Activated CD8-positive, alpha-beta memory T cell treated with anti-CD3 and anti-CD28 coated beads for 24 hours (primary cell): ENCODE data around the gene PLXNA3.

ENCODE experiments used
- DNase-seq: peaks from one replicate; pipeline ENCODE4 v3.0.0-alpha.2; 2020

PLXNA3 gene

GRCh38 chrX:154436374-154436982 is 21.6 kb upstream of the PLXNA3 start:
- DNase-seq = peak; percentile 72

DNA sequence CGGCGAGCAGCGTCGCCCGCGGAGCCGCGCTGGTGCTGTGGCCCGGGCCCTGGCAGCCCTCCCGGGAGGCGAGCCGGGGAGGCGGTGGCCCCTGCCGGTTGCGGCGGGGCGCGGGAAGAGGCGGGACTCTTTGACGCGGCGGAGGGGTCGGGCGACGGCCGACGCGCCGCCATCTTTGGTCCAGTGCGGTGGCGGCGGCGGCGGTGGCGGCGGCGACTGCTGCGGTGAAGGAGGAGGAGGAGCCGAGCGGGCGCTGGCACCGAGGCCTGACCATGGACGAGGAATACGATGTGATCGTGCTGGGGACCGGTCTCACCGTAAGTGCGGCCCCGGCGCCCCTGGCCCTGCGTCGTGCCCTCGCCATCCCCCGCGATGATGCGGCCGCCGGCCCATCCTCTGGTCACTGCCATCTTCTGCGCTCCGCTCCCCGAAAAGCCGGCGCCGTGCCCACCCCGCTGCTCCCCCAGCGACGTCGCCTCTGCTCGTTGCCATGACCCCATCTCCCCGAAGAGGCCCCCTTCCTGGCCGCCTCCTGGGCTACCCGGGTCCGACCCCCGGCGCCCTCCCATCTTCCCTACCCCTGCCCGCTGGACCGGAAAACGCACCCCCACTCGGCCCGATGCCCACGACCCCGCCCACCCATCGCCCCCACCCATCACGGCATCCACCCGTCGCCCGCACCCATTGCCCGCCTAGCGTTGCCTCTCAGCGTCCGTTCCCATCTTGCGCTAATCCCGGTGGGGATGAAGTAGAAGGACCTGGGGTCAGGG is 20.9 kb upstream of the PLXNA3 start, which contains the start of gene GDI1:
Gene GDI1 (plus strand): TSS at position 172 of the 770 bp plus-strand sequence. CDS start 101 bp downstream, at position 273.
- peak; percentile 78 for DNase-seq

DNA sequence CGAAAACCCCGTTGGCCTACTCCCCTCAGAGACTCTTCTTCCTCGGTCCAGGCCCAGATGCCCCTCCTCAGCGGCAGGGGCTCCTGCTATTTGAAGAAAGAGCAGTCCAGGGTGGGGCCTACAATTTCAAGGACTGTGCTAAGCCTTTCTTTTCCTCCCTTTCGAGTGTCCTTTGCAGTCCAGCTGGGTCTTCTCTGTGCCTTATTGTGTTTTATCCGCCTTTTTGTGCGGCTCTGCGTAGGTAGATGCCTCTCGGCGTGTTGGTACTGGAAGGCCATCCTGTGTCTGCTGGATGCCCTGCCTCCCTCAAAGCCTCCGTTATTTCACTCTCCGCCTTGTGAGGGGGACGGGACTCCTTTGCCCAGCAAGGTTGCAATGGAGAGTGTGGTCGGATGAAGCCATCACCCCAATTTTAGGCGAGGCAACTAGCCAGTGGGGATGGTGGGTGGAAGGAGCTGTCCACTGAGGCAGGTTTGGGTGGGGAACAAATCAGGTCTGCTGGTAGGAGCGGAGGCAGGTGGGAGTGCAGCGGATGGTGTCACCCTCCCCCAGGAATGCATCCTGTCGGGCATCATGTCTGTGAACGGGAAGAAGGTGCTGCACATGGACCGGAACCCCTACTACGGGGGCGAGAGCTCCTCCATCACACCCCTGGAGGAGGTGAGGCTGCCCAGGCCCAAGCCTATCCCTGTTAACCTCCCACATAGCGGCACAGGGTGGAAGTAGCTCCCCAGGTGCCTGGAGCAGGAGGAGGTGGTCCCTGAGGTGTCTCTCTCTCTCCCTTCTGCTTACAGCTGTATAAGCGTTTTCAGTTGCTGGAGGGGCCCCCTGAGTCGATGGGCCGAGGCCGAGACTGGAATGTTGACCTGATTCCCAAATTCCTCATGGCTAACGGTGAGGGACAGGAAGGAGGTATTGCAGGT is 19.8 kb upstream of the PLXNA3 start:
- no peak for DNase-seq

DNA sequence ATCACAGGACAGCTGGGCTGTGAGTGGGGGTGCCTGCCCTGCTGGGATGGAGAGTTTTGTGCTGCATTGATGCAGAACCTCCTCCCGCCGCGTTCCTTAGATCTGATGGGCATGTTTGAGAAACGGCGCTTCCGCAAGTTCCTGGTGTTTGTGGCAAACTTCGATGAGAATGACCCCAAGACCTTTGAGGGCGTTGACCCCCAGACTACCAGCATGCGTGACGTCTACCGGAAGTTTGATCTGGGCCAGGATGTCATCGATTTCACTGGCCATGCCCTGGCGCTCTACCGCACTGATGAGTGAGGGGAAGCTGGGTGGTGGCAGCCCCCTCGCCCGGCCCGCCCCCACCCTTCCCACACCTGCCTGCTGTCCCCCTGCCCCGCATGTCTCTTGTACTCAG is 18.2 kb upstream of the PLXNA3 start:
- DNase-seq = no peak

DNA sequence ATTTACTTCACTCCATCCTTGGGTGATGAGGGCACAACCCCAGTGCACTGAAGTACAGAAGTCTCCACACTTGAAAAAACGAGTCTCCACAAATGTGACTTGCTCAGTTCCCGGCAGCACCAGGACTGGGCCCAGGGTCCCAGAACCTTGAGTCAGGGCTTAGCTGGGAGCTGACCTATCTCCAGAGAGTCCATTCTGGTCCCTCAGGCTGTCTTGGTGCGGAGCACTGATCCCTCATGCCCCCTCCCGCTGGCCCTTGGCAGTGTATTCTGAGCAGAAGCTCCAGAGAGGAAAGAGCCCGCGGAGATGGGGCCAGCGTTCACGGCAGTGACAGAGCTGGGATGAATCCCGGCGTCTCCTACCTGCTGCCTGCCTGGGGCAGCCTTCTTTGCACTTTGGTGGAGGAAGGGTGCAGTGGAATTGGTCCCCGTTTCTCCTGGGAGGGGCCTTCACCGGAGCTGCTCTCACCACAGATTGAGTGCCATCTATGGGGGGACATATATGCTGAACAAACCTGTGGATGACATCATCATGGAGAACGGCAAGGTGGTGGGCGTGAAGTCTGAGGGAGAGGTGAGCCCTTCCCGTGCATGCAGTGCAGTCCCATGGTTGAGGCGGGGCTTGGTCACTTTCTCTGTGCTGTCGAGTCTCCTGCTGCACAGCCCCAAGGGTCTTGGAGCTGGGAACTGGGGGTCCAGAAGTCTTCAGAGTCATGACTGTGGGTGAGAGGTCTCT is 17.3 kb upstream of the PLXNA3 start:
- no peak for DNase-seq

- DNase-seq = no peak
These were observed 16.5 kb upstream of the PLXNA3 start for GRCh38 chrX:154441564-154441963.

DNA sequence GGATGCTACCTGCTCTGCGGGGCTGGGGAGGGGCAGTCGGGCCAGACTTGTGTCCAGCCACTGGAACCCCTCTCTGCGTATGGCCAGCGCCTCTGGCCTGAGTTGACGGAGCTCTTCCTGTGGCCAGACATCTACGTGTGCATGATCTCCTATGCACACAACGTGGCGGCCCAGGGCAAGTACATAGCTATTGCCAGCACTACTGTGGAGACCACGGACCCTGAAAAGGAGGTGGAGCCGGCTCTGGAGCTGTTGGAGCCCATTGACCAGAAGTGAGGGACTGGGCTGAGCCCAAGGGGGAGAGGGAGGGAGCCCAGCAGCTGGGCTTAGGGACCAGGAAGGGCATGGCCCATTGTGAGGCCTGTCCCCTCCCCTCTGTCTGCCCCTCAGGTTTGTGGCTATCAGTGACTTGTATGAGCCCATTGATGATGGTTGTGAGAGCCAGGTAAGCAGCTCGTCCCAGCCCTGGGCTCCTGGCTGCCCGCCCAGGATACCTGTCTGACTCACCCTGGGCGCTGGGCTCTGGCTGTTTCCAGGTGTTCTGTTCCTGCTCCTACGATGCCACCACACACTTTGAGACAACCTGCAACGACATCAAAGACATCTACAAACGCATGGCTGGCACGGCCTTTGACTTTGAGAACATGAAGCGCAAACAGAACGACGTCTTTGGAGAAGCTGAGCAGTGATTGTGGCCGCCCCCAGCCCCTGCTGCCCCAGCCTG is 15.9 kb upstream of the PLXNA3 start:
- DNase-seq = no peak

DNA sequence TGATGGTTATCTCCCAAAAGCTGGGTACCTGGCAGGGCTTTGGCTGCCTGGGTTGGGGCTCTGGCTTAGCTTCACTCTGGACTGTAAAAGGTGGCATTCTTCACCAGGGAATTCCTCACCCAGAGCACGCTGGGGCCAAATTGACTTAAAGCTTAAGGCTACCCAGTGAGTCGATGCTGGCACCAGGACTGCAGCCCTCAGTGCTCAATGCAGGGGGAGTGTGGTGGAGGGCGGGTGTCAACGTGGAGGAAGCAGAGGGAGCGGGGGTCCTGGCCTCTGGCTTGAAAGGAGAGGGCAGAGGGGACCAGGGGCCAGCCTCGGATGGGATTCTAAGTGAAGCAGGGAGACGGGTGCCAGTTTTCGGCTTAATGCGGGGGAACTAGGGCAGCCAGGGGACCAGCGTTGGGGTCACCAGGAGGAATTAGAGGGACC is 14.6 kb upstream of the PLXNA3 start:
- no peak for DNase-seq

DNA sequence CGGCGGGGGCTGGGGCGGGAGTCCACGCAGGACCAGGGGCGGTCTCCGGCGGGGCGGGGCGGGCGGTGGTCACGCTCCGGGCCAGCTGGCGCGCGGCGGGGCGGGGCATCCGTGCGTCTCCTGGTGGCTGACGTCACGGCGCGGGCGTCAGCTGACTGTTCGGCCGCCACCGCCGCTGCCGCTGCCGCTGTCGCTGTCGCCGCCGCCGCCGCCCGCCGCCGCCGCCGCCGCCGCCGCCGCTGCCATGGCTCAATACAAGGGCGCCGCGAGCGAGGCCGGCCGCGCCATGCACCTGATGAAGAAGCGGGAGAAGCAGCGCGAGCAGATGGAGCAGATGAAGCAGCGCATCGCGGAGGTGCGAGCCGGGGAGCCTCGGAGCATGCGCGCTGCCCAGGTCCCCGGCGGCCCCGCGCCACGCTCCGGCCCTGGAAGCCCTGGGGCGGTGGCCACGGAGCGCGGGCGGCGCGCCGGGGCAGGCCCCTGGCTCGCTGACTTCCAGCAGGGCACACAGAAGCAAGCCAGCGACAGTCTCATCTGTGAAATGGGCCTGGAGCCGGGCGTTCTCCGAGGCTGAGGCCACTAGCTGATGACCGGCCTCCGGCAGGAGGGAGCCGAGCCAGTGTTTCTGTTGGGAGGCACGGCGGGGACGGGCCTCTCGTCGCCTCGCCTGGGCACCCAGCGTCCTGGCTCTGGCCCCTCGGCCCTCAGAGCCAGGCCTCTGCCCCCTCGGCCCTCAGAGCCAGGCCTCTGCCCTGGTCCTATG is 13.9 kb upstream of the PLXNA3 start, which contains the start of gene FAM50A:
Gene FAM50A (plus strand): TSS at position 150 of the 763 bp plus-strand sequence. CDS start 95 bp downstream, at position 245.
- peak; percentile 87 for DNase-seq

DNA sequence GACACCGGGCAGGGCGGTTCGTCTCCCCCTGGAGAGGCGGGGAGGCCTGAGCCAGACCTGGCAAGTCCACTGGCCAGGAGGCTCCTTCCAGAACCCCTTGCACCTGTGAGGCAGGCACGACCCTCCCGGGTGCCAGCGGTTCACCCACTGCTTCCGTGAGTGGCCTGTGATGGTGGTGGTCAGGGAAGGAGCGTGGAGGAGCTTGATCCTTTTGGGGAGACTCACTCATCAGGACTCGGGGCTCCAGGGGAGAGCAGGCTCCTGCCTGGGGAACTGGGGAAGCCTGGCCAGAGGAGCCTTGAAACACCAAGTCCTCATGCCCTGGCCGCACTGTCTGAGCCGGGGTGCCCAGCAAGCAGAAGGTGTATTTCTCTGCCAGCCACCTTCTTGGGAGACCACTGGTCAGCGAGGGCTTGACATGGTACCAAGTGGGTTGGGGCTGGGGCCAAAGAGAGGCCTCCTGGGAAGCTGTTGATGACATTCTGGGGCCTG is 13.3 kb upstream of the PLXNA3 start:
- DNase-seq = no peak

GRCh38 chrX:154445776-154446175 is 12.3 kb upstream of the PLXNA3 start:
- DNase-seq = no peak

GRCh38 chrX:154446430-154446829 is 11.7 kb upstream of the PLXNA3 start:
- no peak for DNase-seq

DNA sequence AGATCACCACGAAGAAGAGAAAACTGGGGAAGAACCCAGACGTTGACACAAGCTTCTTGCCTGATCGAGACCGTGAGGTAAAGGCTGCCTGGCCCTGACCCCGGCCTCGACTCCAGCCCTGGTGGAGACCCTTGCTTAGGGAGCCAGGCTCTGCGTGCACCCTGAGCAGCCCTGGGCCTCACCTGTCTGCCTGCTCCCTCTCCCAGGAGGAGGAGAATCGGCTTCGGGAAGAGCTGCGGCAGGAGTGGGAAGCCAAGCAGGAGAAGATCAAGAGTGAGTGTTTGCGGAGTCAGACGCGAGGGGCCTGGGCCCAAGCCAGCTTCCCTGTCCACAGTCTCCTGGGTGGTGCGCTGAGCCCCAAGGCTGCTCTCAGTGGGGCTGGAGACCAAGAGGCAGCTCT is 9.6 kb upstream of the PLXNA3 start:
- DNase-seq = no peak

GRCh38 chrX:154449618-154450017 is 8.5 kb upstream of the PLXNA3 start:
- DNase-seq = no peak

DNA sequence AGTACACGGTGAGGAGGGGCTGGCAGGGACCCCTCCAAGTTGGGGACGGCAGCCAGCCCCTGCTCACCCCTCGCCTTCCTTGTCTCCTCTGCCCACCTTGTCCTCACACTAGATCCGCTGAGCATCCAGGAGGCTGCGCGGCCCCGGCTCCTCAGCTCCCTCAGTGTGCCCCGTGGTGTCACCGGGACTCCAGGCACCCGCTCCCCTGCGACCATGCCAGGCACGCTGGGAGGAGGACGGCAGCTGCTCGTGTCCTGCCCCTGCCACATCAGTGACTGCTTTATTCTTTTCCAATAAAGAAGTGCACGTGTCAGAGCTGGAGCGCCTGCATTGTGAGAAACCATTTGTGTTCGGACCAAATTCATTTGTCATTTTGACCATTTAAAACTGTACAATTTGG is 7.8 kb upstream of the PLXNA3 start:
- DNase-seq = no peak

- no peak for DNase-seq
These were observed 5.3 kb upstream of the PLXNA3 start for GRCh38 chrX:154452823-154453222.

- DNase-seq = no peak
These were observed 478 bp upstream of the PLXNA3 start for GRCh38 chrX:154457491-154458115.

DNA sequence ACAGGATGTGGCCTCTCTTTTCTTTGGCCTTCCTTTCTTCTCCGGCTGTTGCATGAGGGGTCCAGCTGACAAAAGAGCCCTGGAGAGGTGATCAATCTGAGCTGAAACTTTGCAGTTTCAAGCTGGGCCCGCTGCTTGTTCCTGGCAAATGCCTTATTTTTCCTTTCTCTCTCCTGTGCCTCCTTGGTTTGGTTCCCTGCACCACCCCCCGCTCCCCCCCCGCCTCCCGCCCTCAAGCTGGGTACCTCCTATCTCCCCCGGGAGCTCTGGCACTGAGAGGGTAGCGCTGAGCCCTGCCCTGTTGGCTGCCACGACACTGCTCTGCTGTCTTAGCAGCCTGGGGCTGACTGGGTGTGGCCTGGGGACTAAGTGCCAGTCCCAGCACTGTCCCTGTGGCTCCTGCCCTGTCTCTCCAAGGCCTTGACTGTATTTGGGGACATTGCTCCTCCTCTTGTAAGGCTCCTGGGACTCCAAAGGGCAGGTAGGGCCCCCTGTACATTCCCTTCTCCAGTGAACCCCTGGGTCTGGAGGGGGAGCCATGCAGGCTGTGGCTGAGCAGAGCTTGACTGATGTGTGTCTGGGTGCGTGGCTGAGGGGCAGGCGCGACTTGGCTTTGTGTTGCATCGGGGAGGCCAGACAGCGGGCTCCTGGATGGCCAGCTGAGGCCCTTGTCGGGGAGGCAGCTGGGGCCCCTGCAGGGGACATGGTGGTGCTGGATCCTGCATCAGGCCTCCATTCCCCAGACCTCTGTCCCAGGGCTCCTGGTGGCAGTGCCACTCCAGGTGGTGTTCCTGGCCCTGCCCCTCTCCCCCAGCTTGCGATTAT is 1.1 kb downstream of the PLXNA3 start:
- peak; percentile 65 for DNase-seq

GRCh38 chrX:154459832-154460231 is 1.8 kb downstream of the PLXNA3 start:
- DNase-seq = no peak
